Activated T-helper 1 cell treated with Interleukin-2 at 50 U/mL for 16 hours (primary cell): ENCODE measurements around the gene ANKLE1.

Source experiments
- DNase-seq: peaks from one replicate; pipeline ENCODE4 v3.0.0-alpha.2; 2020; ENCODE audit warnings: low read depth

The ANKLE1 gene

GRCh38 chr19:17281391-17282304 lies at the start of gene ANKLE1:
ANKLE1 (plus strand) TSS chr19:17281901; CDS start chr19:17281921, 20 bp downstream.
- DNase-seq, result no peak

GRCh38 chr19:17232258-17232657 lies 49.4 kb upstream of the ANKLE1 start:
- no peak for DNase-seq

- DNase-seq, result peak; percentile 34
Measured at GRCh38 chr19:17234911-17235299, 46.8 kb upstream of the ANKLE1 start.

GRCh38 chr19:17235300-17235970 lies 46.3 kb upstream of the ANKLE1 start:
- peak; percentile 66 for DNase-seq

- no peak for DNase-seq
Measured at GRCh38 chr19:17235971-17236777, 45.5 kb upstream of the ANKLE1 start.

GRCh38 chr19:17236811-17237543 lies 44.7 kb upstream of the ANKLE1 start:
- DNase-seq, result no peak

- no peak for DNase-seq
Measured at GRCh38 chr19:17237747-17238706, 43.7 kb upstream of the ANKLE1 start.

GRCh38 chr19:17240062-17240752 lies 41.5 kb upstream of the ANKLE1 start:
- no peak for DNase-seq

GRCh38 chr19:17240826-17241399 lies 40.8 kb upstream of the ANKLE1 start:
- DNase-seq, result no peak

GRCh38 chr19:17242431-17243208 lies 39.1 kb upstream of the ANKLE1 start:
- DNase-seq, result no peak

- no peak for DNase-seq
Measured at GRCh38 chr19:17243211-17243829, 38.4 kb upstream of the ANKLE1 start.

GRCh38 chr19:17243830-17244617 lies 37.7 kb upstream of the ANKLE1 start:
- DNase-seq, result no peak

GRCh38 chr19:17244618-17245534 lies 36.8 kb upstream of the ANKLE1 start:
- DNase-seq, result no peak

- no peak for DNase-seq
Measured at GRCh38 chr19:17245535-17245984, 36.1 kb upstream of the ANKLE1 start, which contains the start of gene NR2F6. NR2F6 (minus strand) TSS chr19:17245919; CDS start chr19:17245220, 699 bp downstream.

- DNase-seq, result no peak
Measured at GRCh38 chr19:17246681-17247425, 34.8 kb upstream of the ANKLE1 start.
